Measurements from ENCODE around the gene TRANK1. TPM values are rescaled to one million over a fixed set of nuclear protein-coding genes. Genes with fewer than 3 reads are reported as not detected.
"Not testable (repeated sequence)": the region's sequence is repeated elsewhere in the genome, so short reads cannot be mapped to it uniquely, and the experiment has no call there.

The TRANK1 gene
- total RNA-seq, 6 donors from 2014 or later: 10.6 to 39.8 (median 28.1) TPM

DNA sequence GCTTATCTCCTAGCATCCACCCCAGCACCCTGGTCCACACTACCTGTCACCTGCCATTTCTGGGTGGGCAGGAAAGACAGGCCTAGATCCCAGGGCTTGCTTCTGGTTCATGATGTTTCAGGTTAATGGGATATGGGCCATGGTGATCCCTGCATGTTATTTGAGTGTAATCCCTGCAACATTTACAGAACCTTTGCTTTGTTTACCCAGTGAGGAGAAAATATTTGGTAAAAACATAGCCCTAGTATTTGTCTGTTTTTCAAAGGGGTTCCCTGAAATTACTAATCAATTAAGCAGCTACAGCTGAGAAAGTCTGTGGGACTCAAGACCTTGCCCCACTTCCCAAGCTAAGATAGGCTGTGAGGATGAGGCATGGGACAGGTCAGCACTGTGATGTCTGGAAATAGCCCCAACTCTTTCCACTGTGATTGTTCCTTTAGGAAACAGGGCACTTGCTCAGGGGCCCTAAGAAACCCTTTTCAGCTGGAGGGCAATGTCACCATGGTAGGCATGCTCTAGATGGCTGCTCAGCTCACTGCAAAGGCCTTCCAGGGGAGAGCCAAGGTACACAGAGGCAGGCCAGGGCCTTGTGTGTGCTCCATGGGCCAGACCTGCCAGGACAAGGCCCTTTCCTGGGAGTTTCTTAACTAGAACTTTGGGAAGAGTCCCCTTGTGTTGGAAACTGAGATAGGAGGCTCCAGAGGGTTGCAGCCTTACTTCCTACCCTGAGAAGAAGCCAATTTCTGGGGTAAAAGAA lies 11.1 kb downstream of the TRANK1 start:
- H3K9me3 ChIP-seq: no peaks in the 10 kb centered on the region
- H3K27me3 ChIP-seq: no peaks in the 10 kb centered on the region
- no peak overlapping the region for H3K27ac ChIP-seq
- H3K4me1 ChIP-seq: peaks cover 0 to 5% (median 0%) of the 10 kb centered on the region in 4 donors
- ATAC-seq (ENCODE audit: low FRiP score in 2 of 2) (no peak), DNase-seq (no peak)
- no peaks in the 10 kb centered on the region for H3K36me3 ChIP-seq
- no peak overlapping the region for H3K4me3 ChIP-seq
- TF ChIP-seq, protein P1, sequence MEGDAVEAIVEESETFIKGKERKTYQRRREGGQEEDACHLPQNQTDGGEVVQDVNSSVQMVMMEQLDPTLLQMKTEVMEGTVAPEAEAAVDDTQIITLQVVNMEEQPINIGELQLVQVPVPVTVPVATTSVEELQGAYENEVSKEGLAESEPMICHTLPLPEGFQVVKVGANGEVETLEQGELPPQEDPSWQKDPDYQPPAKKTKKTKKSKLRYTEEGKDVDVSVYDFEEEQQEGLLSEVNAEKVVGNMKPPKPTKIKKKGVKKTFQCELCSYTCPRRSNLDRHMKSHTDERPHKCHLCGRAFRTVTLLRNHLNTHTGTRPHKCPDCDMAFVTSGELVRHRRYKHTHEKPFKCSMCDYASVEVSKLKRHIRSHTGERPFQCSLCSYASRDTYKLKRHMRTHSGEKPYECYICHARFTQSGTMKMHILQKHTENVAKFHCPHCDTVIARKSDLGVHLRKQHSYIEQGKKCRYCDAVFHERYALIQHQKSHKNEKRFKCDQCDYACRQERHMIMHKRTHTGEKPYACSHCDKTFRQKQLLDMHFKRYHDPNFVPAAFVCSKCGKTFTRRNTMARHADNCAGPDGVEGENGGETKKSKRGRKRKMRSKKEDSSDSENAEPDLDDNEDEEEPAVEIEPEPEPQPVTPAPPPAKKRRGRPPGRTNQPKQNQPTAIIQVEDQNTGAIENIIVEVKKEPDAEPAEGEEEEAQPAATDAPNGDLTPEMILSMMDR (IDR thresholded peaks at IDR 0.05): no peak
- TF ChIP-seq POLR2A (IDR thresholded peaks at IDR 0.05) (no peak), EP300 (IDR thresholded peaks at IDR 0.05) (no peak), POLR2AphosphoS5 (IDR thresholded peaks at IDR 0.05) (no peak)

GRCh38 chr3:36931424-36931823 lies 13.4 kb downstream of the TRANK1 start:
- H3K9me3 ChIP-seq; ATAC-seq (ENCODE audit: low FRiP score in 2 of 2); H3K4me3 ChIP-seq; H3K27me3 ChIP-seq; H3K27ac ChIP-seq; DNase-seq; H3K36me3 ChIP-seq; H3K4me1 ChIP-seq: not testable (repeated sequence)
- WGBS, 2 donors: 100% methylated on average over 1 of the region's 1 CpG

DNA sequence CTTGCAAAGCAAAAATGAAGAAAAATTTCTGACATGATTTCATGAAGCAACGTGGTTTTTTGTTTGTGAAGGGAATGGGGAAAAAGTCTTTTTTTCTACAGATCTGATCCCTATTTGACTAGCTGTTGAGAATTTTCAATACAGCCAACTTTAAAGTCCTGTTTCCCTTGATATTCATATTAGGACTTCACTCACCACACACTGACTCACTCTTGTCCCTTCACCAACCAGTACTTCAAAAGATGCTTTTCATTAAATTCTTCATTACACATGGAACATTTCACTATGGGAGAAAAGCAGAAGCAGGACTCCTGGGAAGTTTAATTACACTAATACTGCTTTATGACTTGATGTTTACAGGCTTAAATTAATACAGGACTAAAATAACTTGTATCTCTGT lies 16.6 kb downstream of the TRANK1 start:
- no peaks in the 10 kb centered on the region for H3K27me3 ChIP-seq
- ATAC-seq (ENCODE audit: low FRiP score in 2 of 2): no peak
- TF ChIP-seq POLR2A (IDR thresholded peaks at IDR 0.05): no peak
- no peaks in the 10 kb centered on the region for H3K36me3 ChIP-seq
- no peak overlapping the region for H3K4me3 ChIP-seq
- no peak overlapping the region for H3K27ac ChIP-seq
- no peaks in the 10 kb centered on the region for H3K9me3 ChIP-seq
- no peak for DNase-seq
- peaks cover 0 to 11% (median 6%) of the 10 kb centered on the region in 4 donors for H3K4me1 ChIP-seq
- 90 to 92% methylated on average over 1 of the region's 1 CpG for WGBS, 2 donors

DNA sequence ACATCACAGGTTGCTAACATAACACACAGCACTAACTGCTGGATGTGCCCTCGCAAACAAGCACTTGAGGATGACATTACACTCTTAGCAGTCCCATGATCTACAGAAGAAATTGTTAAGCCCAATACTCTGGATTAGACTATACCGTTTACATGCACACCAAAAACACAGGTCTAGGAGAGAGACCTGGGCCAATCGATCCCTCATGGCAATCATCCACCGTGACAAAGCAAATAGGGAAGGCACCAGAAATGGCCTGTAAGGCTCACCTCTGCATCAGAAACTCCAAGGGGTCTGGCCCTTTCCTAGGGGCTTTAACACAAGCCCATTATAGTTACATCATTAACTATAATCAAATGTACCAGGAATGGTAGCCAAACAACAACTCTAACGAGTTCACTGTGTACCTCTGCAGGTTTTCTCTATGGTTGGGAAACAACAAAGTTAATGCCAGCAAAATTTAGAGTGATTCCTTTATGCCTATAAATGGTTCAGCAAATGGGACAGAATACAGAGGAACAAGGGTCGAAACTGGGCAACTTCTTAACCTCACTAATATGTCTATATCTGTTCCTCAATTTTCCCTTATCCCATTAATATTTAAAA lies 18.5 kb downstream of the TRANK1 start:
- Histone ChIP-seq H3K27me3 (no peaks in the 10 kb centered on the region), H3K9me3 (peaks cover 0 to 3% (median 0%) of the 10 kb centered on the region in 4 donors), H3K27ac (no peak overlapping the region), H3K4me1 (peaks cover 0 to 19% (median 8%) of the 10 kb centered on the region in 4 donors), H3K36me3 (no peaks in the 10 kb centered on the region), H3K4me3 (no peak overlapping the region)
- ATAC-seq (ENCODE audit: low FRiP score in 2 of 2): no peak
- DNase-seq: no peak
- 75 to 83% methylated on average over 6 of the region's 6 CpGs for WGBS, 2 donors
- TF ChIP-seq, protein P1 (IDR thresholded peaks at IDR 0.05): no peak
- TF ChIP-seq POLR2AphosphoS5 (IDR thresholded peaks at IDR 0.05) (no peak), POLR2A (IDR thresholded peaks at IDR 0.05) (no peak), EP300 (IDR thresholded peaks at IDR 0.05) (no peak)

GRCh38 chr3:36924744-36925521 lies 19.9 kb downstream of the TRANK1 start:
- no peaks in the 10 kb centered on the region for H3K27me3 ChIP-seq
- no peak for DNase-seq
- TF ChIP-seq POLR2A (IDR thresholded peaks at IDR 0.05) (no peak), POLR2AphosphoS5 (IDR thresholded peaks at IDR 0.05) (no peak), EP300 (IDR thresholded peaks at IDR 0.05) (no peak)
- TF ChIP-seq, protein P1 (IDR thresholded peaks at IDR 0.05): no peak
- peaks cover 0 to 19% (median 8%) of the 10 kb centered on the region in 4 donors for H3K4me1 ChIP-seq
- no peak overlapping the region for H3K27ac ChIP-seq
- 48 to 59% methylated on average over 2 of the region's 2 CpGs for WGBS, 2 donors
- no peaks in the 10 kb centered on the region for H3K36me3 ChIP-seq
- no peak for ATAC-seq (ENCODE audit: low FRiP score in 2 of 2)
- H3K4me3 ChIP-seq: no peak overlapping the region
- peaks cover 0 to 8% (median 0%) of the 10 kb centered on the region in 4 donors for H3K9me3 ChIP-seq

Measured in upper lobe of left lung (tissue), 6 donors.